ENCODE results near the gene HES4.

The HES4 gene

GRCh38 chr1:965526-966134, 34.3 kb downstream of the HES4 start:
- no peak for DNase-seq

GRCh38 chr1:964691-965525, 35.0 kb downstream of the HES4 start:
- no peak for DNase-seq

- DNase-seq: no peak
These were observed 36.0 kb downstream of the HES4 start for GRCh38 chr1:963746-964525.

DNA sequence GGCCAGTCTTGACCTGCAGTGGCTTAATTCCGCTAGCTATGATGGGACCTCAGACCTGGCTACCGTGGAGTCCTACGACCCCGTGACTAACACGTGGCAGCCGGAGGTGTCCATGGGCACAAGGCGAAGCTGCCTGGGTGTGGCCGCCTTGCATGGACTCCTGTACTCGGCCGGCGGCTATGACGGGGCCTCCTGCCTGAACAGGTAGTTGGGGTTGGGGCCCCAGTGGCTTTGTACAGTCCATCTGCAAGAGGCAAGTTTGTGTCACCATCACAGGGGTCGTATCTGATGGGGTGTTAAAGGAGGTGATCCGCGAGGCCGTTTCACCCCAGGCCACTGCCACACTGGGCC, 36.6 kb downstream of the HES4 start:
- DNase-seq: no peak

GRCh38 chr1:962381-963300, 37.3 kb downstream of the HES4 start:
- no peak for DNase-seq

DNA sequence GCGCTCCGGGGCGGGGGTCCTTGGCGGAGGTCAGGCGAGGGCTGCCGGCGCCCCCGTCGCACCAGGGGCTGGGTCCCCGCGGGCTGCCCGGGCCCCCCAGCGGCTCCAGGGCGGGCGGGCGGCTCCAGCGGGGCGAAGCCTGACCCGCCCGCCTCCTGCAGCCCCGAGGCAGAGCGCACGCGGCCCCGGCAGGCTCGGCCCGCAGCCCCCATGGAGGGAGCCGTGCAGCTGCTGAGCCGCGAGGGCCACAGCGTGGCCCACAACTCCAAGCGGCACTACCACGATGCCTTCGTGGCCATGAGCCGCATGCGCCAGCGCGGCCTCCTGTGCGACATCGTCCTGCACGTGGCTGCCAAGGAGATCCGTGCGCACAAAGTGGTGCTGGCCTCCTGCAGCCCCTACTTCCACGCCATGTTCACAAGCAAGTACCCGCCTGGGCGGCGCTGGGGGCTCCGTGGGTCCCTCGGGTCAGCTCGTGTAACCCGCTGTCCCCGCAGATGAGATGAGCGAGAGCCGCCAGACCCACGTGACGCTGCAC, 38.7 kb downstream of the HES4 start:
- no peak for DNase-seq

DNA sequence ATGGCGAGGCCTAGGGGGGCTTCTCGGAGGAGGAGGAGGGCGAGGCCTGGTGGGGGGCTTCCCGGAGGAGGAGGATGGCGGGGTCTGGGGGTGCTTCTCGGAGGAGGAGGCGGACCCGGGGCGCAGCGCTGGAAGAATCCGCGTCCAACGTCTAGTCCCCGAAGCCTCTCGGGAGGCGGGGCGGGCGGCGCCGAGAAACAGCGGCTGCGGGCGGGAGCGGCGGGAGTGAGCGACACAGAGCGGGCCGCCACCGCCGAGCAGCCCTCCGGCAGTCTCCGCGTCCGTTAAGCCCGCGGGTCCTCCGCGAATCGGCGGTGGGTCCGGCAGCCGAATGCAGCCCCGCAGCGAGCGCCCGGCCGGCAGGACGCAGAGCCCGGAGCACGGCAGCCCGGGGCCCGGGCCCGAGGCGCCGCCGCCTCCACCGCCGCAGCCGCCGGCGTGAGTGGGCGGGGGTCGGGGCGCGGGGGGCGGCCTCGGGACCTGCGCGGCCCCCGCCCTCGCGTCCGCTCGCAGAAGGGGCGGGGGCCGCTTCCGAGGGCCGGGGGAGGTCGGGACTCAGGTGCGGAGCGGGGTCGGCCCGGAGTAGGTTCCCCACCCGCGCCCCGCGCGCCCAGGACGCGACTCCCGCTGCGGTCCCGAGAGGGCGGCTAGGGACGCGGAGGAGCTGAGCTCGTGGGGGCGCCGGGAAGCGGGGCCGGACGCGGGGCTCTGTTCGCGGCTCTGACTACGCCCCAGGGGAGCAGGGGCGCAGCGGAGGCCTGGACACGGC, 39.4 kb downstream of the HES4 start, which contains the start of gene KLHL17:
KLHL17 (plus strand) TSS at position 222 of the 769 bp plus-strand sequence; CDS start at position 332, 110 bp downstream.
- DNase-seq: peak; percentile 90

DNA sequence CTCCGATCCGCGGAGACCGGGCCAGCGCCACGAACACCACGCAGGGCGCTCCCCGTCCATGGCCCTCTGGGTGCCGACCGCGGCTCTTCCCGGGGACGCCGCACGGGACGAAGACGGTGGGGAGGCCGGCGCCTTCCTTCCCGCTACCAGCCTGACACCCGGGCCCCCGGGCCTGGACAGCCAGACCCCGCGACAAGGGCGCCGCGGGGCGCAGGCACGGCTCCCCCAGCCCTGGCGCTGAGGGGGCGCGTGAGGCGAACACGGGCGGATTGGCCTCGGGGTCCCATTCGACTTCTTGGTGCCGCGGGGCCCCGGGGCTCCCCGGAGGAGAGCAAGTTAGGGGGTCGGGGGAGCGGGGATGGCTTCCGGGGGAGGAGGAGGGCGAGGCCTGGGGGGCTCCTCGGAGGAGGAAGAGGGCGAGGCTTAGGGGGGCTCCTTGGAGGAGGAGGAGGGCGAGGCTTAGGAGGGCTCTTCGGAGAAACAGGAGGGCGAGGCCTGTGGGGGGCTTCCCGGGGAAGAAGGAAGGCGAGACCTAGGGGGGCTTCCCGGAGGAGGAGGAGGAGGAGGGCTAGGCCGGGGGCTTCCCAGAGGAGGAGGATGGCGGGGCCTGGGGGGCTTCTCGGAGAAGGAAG, 40.0 kb downstream of the HES4 start:
- no peak for DNase-seq

- DNase-seq: peak; percentile 97
These were observed 40.8 kb downstream of the HES4 start, which contains the start of gene NOC2L for GRCh38 chr1:958823-959730. TSS of gene NOC2L (minus strand) at chr1:959256. CDS start at chr1:959240, 16 bp downstream.

DNA sequence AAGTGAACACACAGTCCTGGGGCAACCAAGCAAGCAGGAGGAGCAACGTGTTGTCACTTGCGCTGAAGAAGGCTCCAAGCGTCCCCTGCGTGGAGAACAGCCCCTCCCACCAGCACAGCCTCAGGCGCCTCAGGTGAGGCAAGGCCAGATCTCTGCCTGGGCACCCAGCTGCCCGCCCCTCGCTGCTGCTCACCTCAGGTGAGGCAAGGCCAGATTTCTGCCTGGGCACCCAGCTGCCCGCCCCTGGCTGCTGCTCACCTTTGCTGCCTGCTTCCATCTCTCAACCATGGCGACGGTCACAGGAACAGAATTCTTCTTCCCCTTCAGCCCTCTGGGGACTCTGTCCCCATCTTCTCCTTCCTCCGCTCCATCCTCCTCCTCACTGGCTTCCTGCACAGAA, 43.3 kb downstream of the HES4 start:
- no peak for DNase-seq

- DNase-seq: no peak
These were observed 44.4 kb downstream of the HES4 start for GRCh38 chr1:955474-955873.

DNA sequence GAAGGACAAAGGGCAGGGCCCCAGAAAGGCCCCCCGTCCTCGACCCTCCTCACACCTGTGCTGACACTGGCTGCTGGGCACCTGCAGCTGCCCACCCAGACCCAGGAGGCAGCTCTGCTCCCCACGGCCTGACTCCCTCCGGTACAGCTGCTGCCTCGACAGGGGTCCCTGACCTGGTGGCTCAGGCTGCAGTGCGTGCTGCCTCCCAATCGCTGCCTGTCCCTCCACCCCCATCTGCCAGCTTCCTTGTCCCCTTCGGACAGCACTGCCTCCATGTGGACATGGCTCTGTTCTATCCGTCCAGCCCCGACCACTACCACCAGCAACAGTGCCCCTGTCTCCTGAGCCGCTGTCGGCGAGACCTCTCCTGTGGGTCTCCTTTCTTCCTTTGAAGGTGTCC, 45.0 kb downstream of the HES4 start:
- DNase-seq: no peak

DNA sequence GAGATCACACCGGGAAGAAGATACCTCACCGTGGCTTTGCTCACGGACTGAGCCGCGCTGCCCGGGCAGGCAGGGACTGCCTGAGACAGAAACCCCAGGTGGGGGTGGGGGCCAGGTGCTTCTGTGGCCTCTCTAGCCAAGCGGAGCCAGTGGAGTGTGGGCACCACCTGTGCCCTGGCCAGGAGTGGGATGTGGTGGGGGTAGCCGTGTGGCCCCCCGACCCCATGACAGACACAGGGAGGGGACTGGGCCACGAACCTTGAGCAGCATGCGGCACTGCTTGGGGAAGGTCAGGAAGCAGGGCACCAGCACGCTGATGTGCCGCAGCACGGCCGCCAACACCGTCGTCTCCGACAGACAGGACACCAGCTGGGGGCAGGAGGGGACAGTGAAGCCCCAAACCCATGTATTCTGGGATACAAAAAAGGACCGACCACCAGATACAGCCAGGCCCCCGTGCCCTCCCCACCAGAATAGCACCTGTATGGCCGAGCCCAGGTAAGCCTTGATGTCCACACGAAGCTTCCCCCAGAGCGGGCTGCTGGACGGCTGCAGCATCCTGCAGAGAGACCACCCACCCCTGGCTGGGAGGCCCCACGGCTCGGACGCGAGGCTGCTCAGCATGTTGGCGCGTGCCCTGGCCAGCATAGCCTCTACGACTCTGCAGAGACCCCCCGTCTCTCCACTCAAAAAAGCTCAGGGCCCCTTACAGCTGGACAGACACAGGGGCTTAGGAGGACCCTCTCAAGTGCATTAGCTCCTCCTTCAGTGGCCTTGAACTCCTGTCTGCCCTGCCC, 46.2 kb downstream of the HES4 start:
- no peak for DNase-seq

GRCh38 chr1:952603-953002, 47.3 kb downstream of the HES4 start:
- no peak for DNase-seq

DNA sequence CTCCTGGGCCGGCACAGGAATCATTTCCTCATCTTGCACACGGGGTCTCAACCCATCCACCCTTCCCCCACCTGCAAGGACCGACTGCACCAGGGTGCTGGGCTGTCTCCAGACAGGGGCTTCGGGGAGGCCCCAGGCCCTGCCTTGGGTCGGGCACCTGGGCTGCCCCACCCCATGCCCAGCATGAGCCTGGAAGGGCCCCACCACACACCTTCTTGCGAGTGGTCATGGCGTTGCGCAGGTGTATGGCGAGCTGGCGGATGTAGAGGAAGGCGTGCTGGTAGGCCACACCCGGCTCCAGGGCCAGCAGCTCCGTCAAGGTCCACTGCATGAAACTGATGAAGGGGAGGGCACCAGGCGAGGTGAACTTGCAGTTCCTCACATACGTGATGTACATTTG, 47.7 kb downstream of the HES4 start:
- DNase-seq: no peak

GRCh38 chr1:951364-951763, 48.5 kb downstream of the HES4 start:
- DNase-seq: no peak

GRCh38 chr1:950881-951280, 49.0 kb downstream of the HES4 start:
- no peak for DNase-seq

DNA sequence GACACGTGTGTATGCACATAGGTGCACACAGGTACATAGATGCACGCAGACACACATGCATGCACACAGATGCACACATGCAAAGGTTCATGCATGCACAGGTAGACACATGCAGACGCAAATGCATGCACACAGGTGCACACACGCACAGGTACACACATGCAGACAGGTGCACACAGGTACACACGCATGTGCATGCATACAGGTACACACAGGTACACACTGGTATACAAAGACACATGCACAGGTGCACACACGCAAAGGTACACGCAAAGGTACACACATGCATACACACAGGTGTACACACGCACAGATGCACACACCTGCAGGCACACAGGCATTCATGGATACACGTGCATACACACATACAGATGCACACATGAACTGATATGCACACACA, 49.6 kb downstream of the HES4 start:
- DNase-seq: no peak
